Omental fat pad (tissue), 4 donors: ENCODE measurements around the gene RIMKLA. TPM values are rescaled to one million over a fixed set of nuclear protein-coding genes. Genes with fewer than 3 reads are reported as not detected.
A peak's percentile ranks its signal among the peaks of the same experiment; 100 is the strongest.

Source experiments
- ATAC-seq: fragments of 150-250 bp; one replicate; pipeline ENCODE4 v1.9.1; 2016; ENCODE audit warnings: mild to moderate bottlenecking, moderate library complexity; ENCODE audit not compliant: low FRiP score
- DNase-seq: peaks from one replicate; pipeline ENCODE4 v3.0.0-alpha.2; 2019; ENCODE audit warnings: low spot score
- CTCF ChIP-seq, 3 donors: fragments of 450-650 bp; IDR thresholded peaks; one replicate each; pipeline ENCODE4 v1.5.1; 2016 to 2017; ENCODE audit warnings: antibody characterized with exemption in 3 of 3, mild to moderate bottlenecking in 3 of 3, moderate library complexity in 2 of 3
- total RNA-seq, 4 donors: library from RNA; depleted of rRNA; stranded (reverse); fragments of >200 nt; gene quantifications; one replicate each; pipeline ENCODE4 v1.1.0, GENCODE V29; 2016

The RIMKLA gene
- total RNA-seq, 4 donors from 2014 or later = 0.12 to 0.38 (median 0.25) TPM

DNA sequence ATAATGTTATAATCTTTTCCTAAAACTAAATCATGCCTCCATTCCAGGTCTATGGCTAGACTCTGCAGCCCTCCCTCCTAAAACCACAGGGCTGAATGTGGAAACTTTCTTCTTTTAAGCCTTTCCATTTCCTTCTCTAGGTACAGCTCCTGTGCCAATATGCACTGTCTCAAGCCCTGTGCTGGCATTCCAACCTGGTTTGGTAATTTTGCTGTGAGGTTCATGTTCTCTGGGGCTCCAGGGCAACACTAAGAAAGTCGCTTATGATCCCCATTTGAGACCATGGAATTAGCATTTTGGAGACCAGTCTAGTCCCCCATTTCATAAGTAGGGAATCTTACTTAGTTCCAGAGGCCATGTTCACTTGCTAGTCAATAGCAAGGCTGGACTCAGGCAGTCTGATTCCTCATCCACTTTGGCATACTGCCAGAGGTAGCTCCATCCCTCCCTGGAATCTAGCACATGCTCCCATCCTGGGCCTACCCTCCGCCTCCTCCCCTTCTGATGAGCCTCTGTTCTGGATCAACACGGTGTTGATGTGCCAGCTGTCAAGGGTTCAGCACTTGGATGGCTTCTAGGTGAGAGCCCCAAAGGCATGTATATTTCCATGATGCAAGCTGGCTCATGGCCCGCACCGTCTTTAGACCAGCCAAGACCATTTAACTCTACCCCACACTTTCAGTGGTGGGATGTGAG lies 38.7 kb downstream of the RIMKLA start:
- peak; percentile 53 for ATAC-seq
- TF ChIP-seq CTCF (IDR thresholded peaks at IDR 0.05) = no peak
- DNase-seq = no peak

DNA sequence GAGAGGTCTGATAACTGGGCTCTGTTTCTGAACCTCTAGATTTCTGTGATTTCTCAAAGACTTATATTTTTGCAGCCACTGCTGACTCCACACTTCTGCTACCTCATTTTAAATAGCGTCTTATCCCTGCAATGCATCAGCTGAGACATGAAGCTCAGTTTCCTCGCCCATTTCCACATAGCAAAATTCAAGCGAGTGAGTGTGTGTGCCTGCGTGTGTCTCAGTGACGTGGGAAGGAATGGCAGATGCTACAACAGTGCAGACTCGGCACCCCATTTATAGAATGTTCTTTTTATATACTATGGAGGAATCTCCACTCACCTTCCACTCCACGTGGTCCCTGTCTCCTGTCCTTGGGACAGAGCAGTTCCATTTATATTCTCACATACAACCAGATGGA lies 39.5 kb downstream of the RIMKLA start:
- ATAC-seq = peak; percentile 48
- TF ChIP-seq CTCF (IDR thresholded peaks at IDR 0.05) = no peak
- DNase-seq = no peak

- DNase-seq (no peak), ATAC-seq (peak; percentile 28)
- TF ChIP-seq CTCF (IDR thresholded peaks at IDR 0.05) = no peak
Observed at GRCh38 chr1:42420911-42421585, 40.5 kb downstream of the RIMKLA start.

DNA sequence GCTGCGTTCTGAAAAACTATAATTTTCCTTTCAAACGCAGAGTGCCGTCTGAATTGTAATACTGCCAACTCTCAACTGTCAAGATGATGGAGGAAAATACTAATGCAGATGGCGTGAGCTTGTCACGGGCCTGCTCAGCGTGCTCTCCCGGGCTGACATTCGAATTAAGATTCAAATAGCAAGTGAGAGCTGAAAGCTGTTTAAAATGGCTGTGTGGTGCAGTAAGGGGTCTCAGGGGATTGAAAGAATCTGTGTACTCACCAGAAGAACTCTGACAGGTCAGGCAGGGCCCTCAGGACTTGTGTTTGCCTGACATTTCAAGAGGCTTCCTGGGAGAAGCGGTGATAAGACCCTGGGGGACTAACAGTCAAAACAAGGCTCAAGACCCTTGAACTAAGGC lies 42.1 kb downstream of the RIMKLA start:
- TF ChIP-seq CTCF (IDR thresholded peaks at IDR 0.05) = no peak
- DNase-seq (no peak), ATAC-seq (no peak)

DNA sequence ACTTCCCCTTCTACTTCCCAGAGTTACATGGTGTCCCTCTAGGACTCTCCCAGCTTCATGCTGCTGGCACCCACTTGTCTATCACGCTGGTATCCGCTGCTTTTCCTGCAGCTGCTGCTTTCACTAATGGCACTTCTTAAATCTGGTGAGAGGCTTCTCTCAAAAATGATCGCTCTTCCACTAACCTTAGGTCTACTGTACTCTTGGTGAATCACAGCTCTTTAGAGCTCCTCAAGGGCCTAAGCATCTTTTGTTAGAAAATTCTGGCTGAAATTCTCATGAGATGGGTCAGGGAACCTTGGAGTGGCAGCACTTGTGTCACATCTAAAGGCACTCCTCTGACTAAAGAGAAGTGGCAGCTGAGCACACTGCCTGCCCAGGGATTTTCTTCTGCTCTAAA lies 43.1 kb downstream of the RIMKLA start:
- no peak for ATAC-seq
- DNase-seq = no peak
- TF ChIP-seq CTCF (IDR thresholded peaks at IDR 0.05) = no peak

GRCh38 chr1:42424201-42424600 lies 43.6 kb downstream of the RIMKLA start:
- no peak for DNase-seq
- no peak for TF ChIP-seq CTCF (IDR thresholded peaks at IDR 0.05)
- no peak for ATAC-seq

GRCh38 chr1:42427240-42427639 lies 46.6 kb downstream of the RIMKLA start:
- TF ChIP-seq CTCF (IDR thresholded peaks at IDR 0.05) = no peak

More at GRCh38 chr1:42427240-42427639, 46.6 kb downstream of the RIMKLA start:
- no peak for DNase-seq
- no peak for ATAC-seq
